ENCODE data around the gene OSMR. TPM values are rescaled to one million over a fixed set of nuclear protein-coding genes. Genes with fewer than 3 reads are reported as not detected.
A peak's percentile ranks its signal among the peaks of the same experiment; 100 is the strongest.

OSMR gene
- total and polyA plus RNA-seq, 9 of the 15 experiments (the other 6 are each of a cell fraction or from before 2014, with no cell fraction given), result 0.18 to 1.7 (median 0.94) TPM

DNA sequence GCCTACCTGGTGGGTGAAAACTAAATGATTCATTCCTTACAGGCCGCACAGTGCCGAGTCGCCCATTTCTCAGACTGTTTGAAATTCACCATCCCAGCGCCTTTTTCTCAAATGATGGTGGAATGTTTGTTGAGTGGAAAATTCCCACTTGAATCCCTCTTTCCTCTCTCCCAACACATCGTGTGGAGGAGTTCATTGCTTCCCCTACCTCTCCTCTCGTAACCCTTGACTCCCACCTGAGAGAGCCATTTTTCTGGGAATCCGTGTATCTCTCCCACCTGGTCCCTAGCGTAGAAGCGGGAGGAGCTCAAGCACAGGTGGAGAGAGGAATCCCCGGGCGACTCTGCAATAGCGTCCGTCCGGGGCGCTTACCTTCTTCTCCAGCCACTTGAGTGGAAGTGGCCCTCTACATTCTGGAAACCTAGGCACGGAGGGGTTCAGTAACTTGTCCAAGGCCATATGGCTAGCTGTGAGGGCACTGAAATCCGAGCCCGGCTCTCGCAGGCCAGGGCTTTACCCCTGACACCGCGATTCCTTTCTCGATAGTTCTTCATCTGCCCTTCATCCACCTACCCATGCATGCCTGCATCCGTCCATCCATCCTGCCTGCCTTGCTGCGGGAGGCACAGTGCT, 683 bp downstream of the OSMR start:
- H3K27ac ChIP-seq (ENCODE audit: extremely low read depth, low read depth, low read length), result no peak overlapping the region
- CTCF ChIA-PET (ENCODE audit: low intra/inter-chr PET ratio), result no interaction called here
- no peak for FAIRE-seq

DNA sequence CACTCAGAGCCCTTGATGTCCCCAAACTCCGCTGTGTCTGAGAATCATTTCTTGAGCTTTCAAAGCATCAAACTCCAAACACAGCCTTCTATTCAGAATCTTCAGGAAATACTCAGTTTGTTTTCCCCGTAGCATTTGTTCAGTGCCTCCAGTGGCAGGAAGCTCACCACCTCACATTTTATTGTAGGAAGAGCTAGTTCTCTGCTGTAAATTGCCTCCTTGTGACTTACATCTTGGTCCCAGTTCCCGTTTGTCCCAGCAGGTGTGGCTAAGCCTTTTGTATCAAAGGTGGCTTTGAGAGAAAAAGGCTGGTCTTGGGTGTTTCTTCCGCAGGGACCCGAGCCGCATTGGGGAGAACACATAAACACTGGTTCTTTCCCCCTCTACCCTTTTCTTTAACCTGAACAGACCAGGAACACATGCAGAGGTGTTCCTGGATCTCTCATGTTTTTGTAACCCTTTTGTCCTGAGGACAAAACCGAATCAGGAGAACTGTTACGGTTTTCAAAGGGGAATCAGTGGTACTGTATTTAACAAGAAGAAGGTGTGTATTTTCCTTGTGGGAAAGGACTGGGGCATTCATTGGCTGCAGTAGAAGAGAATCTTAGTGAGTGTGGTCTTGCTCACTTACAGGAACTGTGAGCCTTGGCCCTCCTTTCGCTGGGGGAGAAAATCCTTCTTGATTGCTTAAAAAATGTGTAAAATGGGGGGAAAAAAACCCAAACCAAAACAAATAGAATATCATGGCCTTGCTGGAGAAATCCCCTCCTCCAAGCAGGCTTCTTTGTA, 1.9 kb downstream of the OSMR start:
- FAIRE-seq, result no peak
- POLR2A ChIA-PET, result interaction anchor here (0.6 to 1.1 kb wide), 5 partner anchors 9 to 213 kb away, joined by 3 to 4 read pairs (median 3); no protein-coding TSS in a partner anchor
- no peak overlapping the region for H3K4me3 ChIP-seq
- 7% methylated on average over 9 of the region's 9 CpGs for WGBS (ENCODE audit: insufficient coverage, low coverage, missing lambda C conversion rate)
- BruUV-seq (replicated peaks), result no TSS peak
- ATAC-seq, result peak; percentile 16; the same call in 2 of the 3 replicates
- no peaks in the 10 kb centered on the region for H3K9me1 ChIP-seq (ENCODE audit: control insufficient read depth, insufficient read depth, low read length)
- no peaks in the 10 kb centered on the region for H3K9me3 ChIP-seq (replicated peaks; ENCODE audit: control insufficient read depth, insufficient read depth, low read depth, low read length)
- no peak overlapping the region for H3K27ac ChIP-seq (ENCODE audit: extremely low read depth, low read depth, low read length)
- intact Hi-C loops (cut with micrococcal nuclease) (loop anchor here (5.0 to 10.0 kb wide), 2 partner anchors 75 to 227 kb away; partner anchors contain the start of gene RICTOR), in situ Hi-C loops (cut with MboI) (no loop called here)
- H2AFZ ChIP-seq (ENCODE audit: low read depth, low read length), result peak overlapping the region; percentile 62; the same call in 1 of the 2 replicates
- DNase-seq (ENCODE audit: extremely low read depth in 1 of 4, low spot score in 3 of 4), result no peak
- H3K27me3 ChIP-seq (ENCODE audit: control insufficient read depth in 2 of 2, insufficient read depth in 2 of 2, low read length in 2 of 2), result peaks cover 18 to 22% of the 10 kb centered on the region in 2 experiments
- no peak overlapping the region for H3K9ac ChIP-seq (ENCODE audit: insufficient read depth in 1 of 2, low read depth in 2 of 2, low read length in 2 of 2)
- peak overlapping the region; percentile 9; the same call in 1 of the 2 replicates for H3K4me2 ChIP-seq (ENCODE audit: insufficient read depth, low read length)
- CTCF ChIA-PET (ENCODE audit: low intra/inter-chr PET ratio), result no interaction called here
- peaks cover 0 to 11% of the 10 kb centered on the region in 2 experiments; a peak in 2 of 5 replicates for H3K4me1 ChIP-seq (replicated peaks in 1 of 2; ENCODE audit: control insufficient read depth in 2 of 2, insufficient read depth in 2 of 2, low read length in 2 of 2)
- TF ChIP-seq MTA3 (IDR thresholded peaks at IDR 0.05; ENCODE audit: borderline replicate concordance), result no peak
- 0 out of 2 replicates have a peak, but pooled peaks have one; percentile 16 for TF ChIP-seq ZNF24 (IDR thresholded peaks at IDR 0.05)
- no peaks in the 10 kb centered on the region for H4K20me1 ChIP-seq (replicated peaks; ENCODE audit: control insufficient read depth, insufficient read depth, low read length)
- no peaks in the 10 kb centered on the region for H3K36me3 ChIP-seq (ENCODE audit: control insufficient read depth, insufficient read depth, low read length)
- H3K79me2 ChIP-seq (ENCODE audit: control insufficient read depth, insufficient read depth, low read length), result no peaks in the 10 kb centered on the region

More for the DNA sequence above, 683 bp downstream of the OSMR start:
- H3K4me3 ChIP-seq, result peak overlapping the region; percentile 40; the same call in 1 of the 2 replicates
- POLR2A ChIA-PET, result interaction anchor here (1.1 to 1.5 kb wide), 2 partner anchors 13 to 34 kb away, joined by 3 to 4 read pairs; no protein-coding TSS in a partner anchor
- ATAC-seq (no peak), DNase-seq (ENCODE audit: extremely low read depth in 1 of 4, low spot score in 3 of 4) (no peak)
- peak overlapping the region; percentile 71 for H3K4me2 ChIP-seq (ENCODE audit: insufficient read depth, low read length)
- peaks cover 0 to 11% of the 10 kb centered on the region in 2 experiments; a peak in 2 of 5 replicates for H3K4me1 ChIP-seq (replicated peaks in 1 of 2; ENCODE audit: control insufficient read depth in 2 of 2, insufficient read depth in 2 of 2, low read length in 2 of 2)
- H3K9me1 ChIP-seq (ENCODE audit: control insufficient read depth, insufficient read depth, low read length), result no peaks in the 10 kb centered on the region
- peak overlapping the region in 1 of 2 experiments; percentile 45; a peak in 1 of 4 replicates for H3K9ac ChIP-seq (ENCODE audit: insufficient read depth in 1 of 2, low read depth in 2 of 2, low read length in 2 of 2)
- in situ Hi-C loops (cut with MboI) (no loop called here), intact Hi-C loops (cut with micrococcal nuclease) (loop anchor here (5.0 to 10.0 kb wide), 2 partner anchors 76 to 228 kb away; partner anchors contain the start of gene RICTOR)
- H3K9me3 ChIP-seq (replicated peaks; ENCODE audit: control insufficient read depth, insufficient read depth, low read depth, low read length), result no peaks in the 10 kb centered on the region
- WGBS (ENCODE audit: insufficient coverage, low coverage, missing lambda C conversion rate), result 25% methylated on average over 22 of the region's 24 CpGs
- H3K79me2 ChIP-seq (ENCODE audit: control insufficient read depth, insufficient read depth, low read length), result no peaks in the 10 kb centered on the region
- no peak for TF ChIP-seq ZNF384 (IDR thresholded peaks at IDR 0.05; ENCODE audit: low read depth, low read length)
- peak overlapping the region; percentile 36; the same call in 1 of the 2 replicates for H2AFZ ChIP-seq (ENCODE audit: low read depth, low read length)
- H3K36me3 ChIP-seq (ENCODE audit: control insufficient read depth, insufficient read depth, low read length), result no peaks in the 10 kb centered on the region
- H3K27me3 ChIP-seq (ENCODE audit: control insufficient read depth in 2 of 2, insufficient read depth in 2 of 2, low read length in 2 of 2), result peaks cover 18 to 22% of the 10 kb centered on the region in 2 experiments
- no TSS peak for BruUV-seq (replicated peaks)
- H4K20me1 ChIP-seq (replicated peaks; ENCODE audit: control insufficient read depth, insufficient read depth, low read length), result no peaks in the 10 kb centered on the region
